Body of pancreas (tissue), 4 donors: ENCODE results near the gene SLC35F3. TPM values are rescaled to one million over a fixed set of nuclear protein-coding genes. Genes with fewer than 3 reads are reported as not detected.

Source experiments
- ATAC-seq: fragments of 150-250 bp; one replicate; pipeline ENCODE4 v1.9.1; 2016
- DNase-seq, 4 donors: peaks; one replicate each; pipeline ENCODE4 v3.0.0-alpha.2; 2019
- H3K27ac ChIP-seq, 4 donors: fragments of 200-600 bp; sonication (generic); 1 replicate in 3 of 4; 2 replicates in 1 of 4; pipeline versions ENCODE4 v1.5.1 to v1.6.1; 2016 to 2019; ENCODE audit warnings: mild to moderate bottlenecking in 1 of 4, mixed read lengths in 1 of 4, moderate library complexity in 1 of 4
- H3K27me3 ChIP-seq, 2 donors: fragments of 200-600 bp; sonication (generic); one replicate each; pipeline ENCODE4 v1.6.0; 2016; ENCODE audit warnings: mild to moderate bottlenecking in 1 of 2
- H3K36me3 ChIP-seq, 2 donors: fragments of 200-600 bp; sonication (generic); replicated peaks in 1 of 2; 2 replicates each; pipeline ENCODE4 v1.5.1; 2016; ENCODE audit warnings: low read depth in 2 of 2; ENCODE audit not compliant: insufficient read depth in 1 of 2
- H3K4me1 ChIP-seq: fragments of 200-600 bp; sonication (generic); one replicate; pipeline ENCODE4 v1.6.0; 2016
- H3K4me3 ChIP-seq, 2 donors: fragments of 200-600 bp; sonication (generic); 1 replicate in 1 of 2; 2 replicates in 1 of 2; pipeline ENCODE4 v1.5.1; 2016 to 2019
- H3K9me3 ChIP-seq, 3 donors: fragments of 200-600 bp; sonication (generic); 1 replicate in 2 of 3; 2 replicates in 1 of 3; pipeline ENCODE4 v1.5.1; 2016
- POLR2A ChIP-seq, 3 donors: fragments of 450-650 bp; IDR thresholded peaks; one replicate each; pipeline ENCODE4 v1.6.1; 2016; ENCODE audit warnings: antibody characterized with exemption in 3 of 3, mild to moderate bottlenecking in 2 of 3
- WGBS, 2 donors: methylation state at CpG; one replicate each; pipeline ENCODE4 v1.1.5; 2017; 5-methylcytosine and 5-hydroxymethylcytosine counted together
- intact Hi-C: fragments of 100-400 bp; cut with DNase I; formaldehyde crosslinking; loops from one replicate; pipeline ENCODE4 v1.15.1; 2023
- total RNA-seq, 2 donors: library from RNA; depleted of rRNA; stranded (reverse); fragments of >200 nt; gene quantifications; one replicate each; pipeline ENCODE4 v1.1.0, GENCODE V29; 2016
- TF ChIP-seq, protein P1 (sequence below), 7 experiments: fragments of 450-650 bp in 4 of 7; fragments of 200-600 bp in 3 of 7; sonication (generic) in 3 of 7; IDR thresholded peaks; one replicate each; pipeline ENCODE4 v1.5.1; 2016 to 2019; ENCODE audit warnings: antibody characterized with exemption in 7 of 7

Gene SLC35F3
- total RNA-seq, 2 donors from 2014 or later, result 0.99 to 11.7 TPM

DNA sequence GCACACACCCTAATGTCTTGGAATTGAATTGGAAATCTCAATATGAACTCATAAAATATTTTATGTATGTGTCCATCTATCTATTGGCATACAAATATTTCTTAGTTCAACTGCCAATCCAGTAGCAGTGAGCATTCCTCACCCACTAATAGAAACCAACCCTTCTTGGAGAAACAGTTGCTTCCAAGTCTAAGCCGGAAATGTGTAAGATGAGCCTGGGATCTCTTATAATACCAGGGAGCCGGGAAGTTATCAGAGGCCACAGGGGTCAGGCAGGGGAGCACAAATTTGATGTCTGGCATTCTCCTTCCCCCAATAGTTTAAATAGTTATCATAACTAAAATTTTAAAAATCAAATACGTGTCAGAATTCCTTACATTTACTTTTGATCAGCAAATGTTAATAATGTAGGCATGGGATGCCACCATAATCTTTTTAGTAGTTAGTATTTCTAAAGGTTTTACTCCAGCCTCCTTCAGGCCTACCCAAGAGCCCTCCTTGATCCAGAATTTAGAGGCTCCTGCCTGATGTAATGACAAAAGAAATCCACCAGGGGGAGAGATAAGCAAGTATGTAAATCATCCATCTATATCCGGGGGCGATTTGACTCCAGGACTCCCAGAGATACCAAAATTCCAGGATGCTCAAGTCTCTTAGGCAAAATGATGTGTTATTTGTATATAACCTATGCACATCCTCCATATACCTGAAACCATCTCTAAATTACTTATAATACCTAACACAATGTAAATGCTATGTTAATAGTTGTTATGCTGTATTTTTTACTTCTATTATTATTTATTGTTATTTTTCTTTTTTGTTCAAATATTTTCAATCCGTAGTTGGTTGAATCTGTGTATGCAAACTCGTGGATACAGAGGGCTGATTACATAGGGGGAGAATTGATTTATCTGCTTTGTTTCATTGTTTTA is 250.1 kb downstream of the SLC35F3 start:
- no peaks in the 10 kb centered on the region for H3K27me3 ChIP-seq
- no peaks in the 10 kb centered on the region for H3K9me3 ChIP-seq
- ATAC-seq, result no peak
- DNase-seq, result peak in 3 of 4 donors; percentile 13 to 34 (median 31)
- intact Hi-C loops, result loop anchor here (10.0 kb wide), 1 partner anchor 160 kb away; no protein-coding TSS in a partner anchor
- no peak overlapping the region for H3K27ac ChIP-seq
- no peak overlapping the region for H3K4me3 ChIP-seq
- no peaks in the 10 kb centered on the region for H3K36me3 ChIP-seq
- no peaks in the 10 kb centered on the region for H3K4me1 ChIP-seq
- TF ChIP-seq, protein P1, sequence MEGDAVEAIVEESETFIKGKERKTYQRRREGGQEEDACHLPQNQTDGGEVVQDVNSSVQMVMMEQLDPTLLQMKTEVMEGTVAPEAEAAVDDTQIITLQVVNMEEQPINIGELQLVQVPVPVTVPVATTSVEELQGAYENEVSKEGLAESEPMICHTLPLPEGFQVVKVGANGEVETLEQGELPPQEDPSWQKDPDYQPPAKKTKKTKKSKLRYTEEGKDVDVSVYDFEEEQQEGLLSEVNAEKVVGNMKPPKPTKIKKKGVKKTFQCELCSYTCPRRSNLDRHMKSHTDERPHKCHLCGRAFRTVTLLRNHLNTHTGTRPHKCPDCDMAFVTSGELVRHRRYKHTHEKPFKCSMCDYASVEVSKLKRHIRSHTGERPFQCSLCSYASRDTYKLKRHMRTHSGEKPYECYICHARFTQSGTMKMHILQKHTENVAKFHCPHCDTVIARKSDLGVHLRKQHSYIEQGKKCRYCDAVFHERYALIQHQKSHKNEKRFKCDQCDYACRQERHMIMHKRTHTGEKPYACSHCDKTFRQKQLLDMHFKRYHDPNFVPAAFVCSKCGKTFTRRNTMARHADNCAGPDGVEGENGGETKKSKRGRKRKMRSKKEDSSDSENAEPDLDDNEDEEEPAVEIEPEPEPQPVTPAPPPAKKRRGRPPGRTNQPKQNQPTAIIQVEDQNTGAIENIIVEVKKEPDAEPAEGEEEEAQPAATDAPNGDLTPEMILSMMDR (IDR thresholded peaks at IDR 0.05), result peak; percentile 48 to 83 (median 68)
- no peak for TF ChIP-seq POLR2A (IDR thresholded peaks at IDR 0.05)
- 34 to 35% methylated on average over 7 of the region's 7 CpGs for WGBS, 2 donors

DNA sequence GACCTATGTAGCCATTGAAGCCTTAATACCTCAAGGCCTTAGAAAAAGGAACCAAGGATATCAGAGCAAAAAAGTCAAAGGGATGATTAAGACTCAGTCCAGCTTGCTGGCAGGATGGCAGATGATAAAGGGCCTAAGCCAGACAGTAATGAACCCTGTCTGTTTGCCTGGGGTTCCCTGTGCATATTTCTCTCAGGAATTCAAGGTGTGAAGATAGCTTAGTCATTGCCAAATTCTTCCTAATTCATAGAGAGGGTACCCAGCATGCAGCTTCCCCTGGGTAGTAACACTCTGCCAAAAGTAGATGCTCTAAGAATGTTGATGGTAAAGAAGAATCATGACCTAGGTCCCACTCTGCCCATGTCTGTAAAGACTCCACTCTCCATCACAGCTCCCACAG is 258.2 kb downstream of the SLC35F3 start:
- intact Hi-C loops, result no loop called here
- no peaks in the 10 kb centered on the region for H3K36me3 ChIP-seq
- H3K27ac ChIP-seq, result no peak overlapping the region
- H3K27me3 ChIP-seq, result no peaks in the 10 kb centered on the region
- DNase-seq, result no peak
- no peaks in the 10 kb centered on the region for H3K4me1 ChIP-seq
- ATAC-seq, result no peak
- no peak overlapping the region for H3K4me3 ChIP-seq
- no peaks in the 10 kb centered on the region for H3K9me3 ChIP-seq
- TF ChIP-seq POLR2A (IDR thresholded peaks at IDR 0.05), result no peak
- TF ChIP-seq, protein P1 (IDR thresholded peaks at IDR 0.05), result no peak

DNA sequence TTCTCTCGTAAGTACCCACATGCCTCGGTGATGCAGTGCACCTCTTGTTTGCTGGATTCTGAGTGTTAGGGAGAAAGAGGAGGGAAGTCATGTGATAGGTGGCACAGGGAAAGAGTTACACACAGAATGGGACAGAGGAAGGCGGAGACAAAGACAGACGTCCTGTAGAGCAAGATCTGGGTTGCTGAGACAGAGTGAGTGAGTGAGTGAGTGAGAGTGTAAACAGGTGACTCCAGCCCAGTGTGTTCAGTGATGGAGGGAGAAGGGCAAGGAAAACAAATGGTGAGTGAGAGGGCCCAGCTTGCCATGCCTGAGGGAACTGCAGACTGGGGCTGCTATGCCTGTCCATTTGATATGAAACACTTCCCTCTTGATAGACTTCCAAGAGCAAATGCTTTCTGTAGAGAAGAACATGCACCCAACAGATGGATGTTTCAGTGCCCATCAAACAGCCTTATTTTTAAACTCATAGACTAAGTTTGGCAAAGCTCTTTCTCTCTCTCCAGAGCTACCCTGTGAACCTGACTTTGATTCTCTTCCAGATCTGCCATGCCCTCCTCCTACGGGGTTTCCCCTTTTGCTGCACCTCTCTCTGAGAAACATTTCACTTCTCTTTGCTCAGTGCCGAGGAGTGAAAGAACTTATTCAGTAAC is 258.9 kb downstream of the SLC35F3 start:
- WGBS, 2 donors, result 42 to 50% methylated on average over 6 of the region's 6 CpGs
- intact Hi-C loops, result no loop called here
- no peak for DNase-seq

DNA sequence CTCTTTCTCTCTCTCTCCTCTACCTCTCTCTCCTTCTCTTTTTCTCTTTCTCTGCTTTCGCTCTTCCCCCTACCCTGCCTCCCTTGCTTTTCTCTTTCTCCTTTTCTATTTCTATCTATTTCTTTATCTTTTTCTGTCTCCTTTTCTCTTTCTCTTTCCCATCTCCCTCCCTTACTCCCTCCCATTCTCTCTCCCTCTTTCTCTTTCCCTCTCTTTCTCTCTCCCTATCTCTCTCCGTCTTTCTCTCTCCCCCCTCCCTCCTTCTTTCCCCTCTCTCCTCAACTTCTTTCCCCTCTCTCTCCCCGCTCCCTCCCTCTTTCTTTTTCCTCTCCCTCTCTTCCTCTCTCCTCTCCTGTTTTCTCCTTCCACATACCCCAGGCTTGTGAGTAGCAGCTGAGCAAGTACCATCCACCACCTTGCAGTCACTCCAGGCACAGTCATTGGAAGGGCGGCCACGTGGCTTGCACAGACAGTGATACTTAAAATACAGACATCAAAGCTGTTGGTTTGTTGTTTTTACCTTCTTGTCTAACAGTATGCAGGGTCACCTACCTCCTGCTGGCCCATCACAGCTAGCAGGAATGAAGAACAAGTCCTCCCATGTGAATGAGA is 259.7 kb downstream of the SLC35F3 start:
- DNase-seq (no peak), ATAC-seq (no peak)
- TF ChIP-seq, protein P1 (IDR thresholded peaks at IDR 0.05), result no peak
- TF ChIP-seq POLR2A (IDR thresholded peaks at IDR 0.05), result no peak
- WGBS, 2 donors, result 61 to 63% methylated on average over 5 of the region's 5 CpGs
- intact Hi-C loops, result no loop called here
- H3K27me3 ChIP-seq, result no peaks in the 10 kb centered on the region
- H3K36me3 ChIP-seq, result no peaks in the 10 kb centered on the region
- H3K9me3 ChIP-seq, result no peaks in the 10 kb centered on the region
- no peak overlapping the region for H3K4me3 ChIP-seq
- no peaks in the 10 kb centered on the region for H3K4me1 ChIP-seq
- H3K27ac ChIP-seq, result no peak overlapping the region

More for the DNA sequence above, 258.9 kb downstream of the SLC35F3 start:
- Histone ChIP-seq H3K4me3 (no peak overlapping the region), H3K9me3 (no peaks in the 10 kb centered on the region), H3K27ac (no peak overlapping the region), H3K36me3 (no peaks in the 10 kb centered on the region), H3K27me3 (no peaks in the 10 kb centered on the region), H3K4me1 (no peaks in the 10 kb centered on the region)
- no peak for ATAC-seq
- TF ChIP-seq POLR2A (IDR thresholded peaks at IDR 0.05), result no peak
- TF ChIP-seq, protein P1 (IDR thresholded peaks at IDR 0.05), result no peak
